Skeletal muscle tissue (tissue), 4 donors: Measurements from ENCODE around the gene LDLRAD3. TPM values are rescaled to one million over a fixed set of nuclear protein-coding genes. Genes with fewer than 3 reads are reported as not detected.

Experiments
- H3K27ac ChIP-seq: one replicate; pipeline ENCODE4 v1.7.0; 2013; ENCODE audit warnings: mild to moderate bottlenecking, low read depth, low read length, inconsistent platforms
- H3K27me3 ChIP-seq, 3 donors: one replicate each; pipeline ENCODE4 v1.7.0; 2013; ENCODE audit warnings: low read length in 3 of 3; ENCODE audit not compliant: control insufficient read depth in 3 of 3, insufficient read depth in 3 of 3
- H3K36me3 ChIP-seq, 3 donors: one replicate each; pipeline ENCODE4 v1.7.0; 2013; ENCODE audit warnings: low read length in 3 of 3; ENCODE audit not compliant: control insufficient read depth in 3 of 3, insufficient read depth in 3 of 3
- H3K4me1 ChIP-seq, 3 donors: one replicate each; pipeline ENCODE4 v1.7.0; 2013; ENCODE audit warnings: low read length in 3 of 3, mild to moderate bottlenecking in 3 of 3; ENCODE audit not compliant: control insufficient read depth in 3 of 3, insufficient read depth in 3 of 3
- H3K4me3 ChIP-seq, 3 donors: one replicate each; pipeline ENCODE4 v1.7.0; 2013; ENCODE audit warnings: low read length in 3 of 3
- H3K9ac ChIP-seq, 3 donors: one replicate each; pipeline ENCODE4 v1.7.0; 2013; ENCODE audit warnings: low read length in 3 of 3, mild to moderate bottlenecking in 3 of 3, moderate library complexity in 2 of 3, low read depth in 1 of 3
- H3K9me3 ChIP-seq, 3 donors: one replicate each; pipeline ENCODE4 v1.7.0; 2013; ENCODE audit warnings: low read length in 3 of 3; ENCODE audit not compliant: control insufficient read depth in 3 of 3
- total RNA-seq: library from RNA; depleted of rRNA; stranded (reverse); fragments of >200 nt; gene quantifications from one replicate; pipeline ENCODE4 v1.2.3, GENCODE V29; 2014
- donor health status: Osteomylitis.

LDLRAD3 gene
- total RNA-seq, 1 donor from 2014 or later = 39.1 TPM

GRCh38 chr11:36022882-36023281 lies 79.0 kb downstream of the LDLRAD3 start:
- no peak overlapping the region for H3K9ac ChIP-seq
- H3K4me1 ChIP-seq = peaks cover 0 to 3% (median 0%) of the 10 kb centered on the region in 3 donors
- H3K36me3 ChIP-seq = no peaks in the 10 kb centered on the region
- H3K27me3 ChIP-seq = peaks cover 0 to 6% (median 0%) of the 10 kb centered on the region in 3 donors
- no peak overlapping the region for H3K27ac ChIP-seq
- no peaks in the 10 kb centered on the region for H3K9me3 ChIP-seq
- H3K4me3 ChIP-seq = no peak overlapping the region

DNA sequence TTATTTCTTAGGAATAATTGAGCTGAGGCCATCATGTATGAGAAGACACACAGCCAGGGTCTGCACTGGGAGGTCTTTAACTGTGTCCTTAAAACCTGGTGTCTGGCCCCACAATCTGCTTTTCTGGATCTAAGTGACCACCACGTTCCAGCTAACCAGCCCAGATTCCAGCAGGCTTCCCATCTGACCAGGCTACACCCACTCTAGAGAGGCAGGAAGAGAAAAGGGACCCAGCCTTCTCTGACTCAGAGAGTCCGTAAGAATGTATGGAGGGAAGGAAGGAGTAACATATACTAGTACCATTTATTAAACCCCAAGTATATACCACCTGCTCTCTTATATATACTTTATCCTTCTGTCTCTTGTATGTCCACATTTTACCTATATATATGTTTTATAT lies 80.1 kb downstream of the LDLRAD3 start:
- H3K36me3 ChIP-seq = no peaks in the 10 kb centered on the region
- no peaks in the 10 kb centered on the region for H3K9me3 ChIP-seq
- H3K4me3 ChIP-seq = no peak overlapping the region
- H3K27me3 ChIP-seq = peaks cover 0 to 6% (median 0%) of the 10 kb centered on the region in 3 donors
- no peak overlapping the region for H3K9ac ChIP-seq
- peaks cover 0 to 3% (median 0%) of the 10 kb centered on the region in 3 donors for H3K4me1 ChIP-seq
- no peak overlapping the region for H3K27ac ChIP-seq

DNA sequence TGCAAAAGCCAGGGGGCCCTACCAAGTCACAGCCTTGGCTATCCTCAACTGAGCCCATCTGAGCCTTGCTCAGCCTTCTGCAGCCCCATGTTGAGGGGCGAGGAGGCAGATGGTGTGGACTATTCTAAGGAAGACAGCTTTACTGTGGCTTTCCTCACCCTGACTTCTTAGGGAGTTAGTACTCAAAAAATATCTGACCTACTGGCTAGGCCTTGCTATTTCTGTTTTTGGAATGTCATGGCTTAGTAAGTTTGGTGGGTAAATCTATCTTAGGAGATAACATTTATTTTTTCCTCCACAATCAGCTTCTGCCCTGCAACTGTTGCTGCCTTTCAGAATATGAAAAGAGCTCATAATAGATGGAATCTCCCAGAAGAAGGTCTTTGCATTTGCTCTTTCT lies 80.9 kb downstream of the LDLRAD3 start:
- no peaks in the 10 kb centered on the region for H3K36me3 ChIP-seq
- no peak overlapping the region for H3K9ac ChIP-seq
- H3K9me3 ChIP-seq = no peaks in the 10 kb centered on the region
- no peaks in the 10 kb centered on the region for H3K27me3 ChIP-seq
- H3K4me1 ChIP-seq = peaks cover 0 to 3% (median 0%) of the 10 kb centered on the region in 3 donors
- no peak overlapping the region for H3K4me3 ChIP-seq
- no peak overlapping the region for H3K27ac ChIP-seq

DNA sequence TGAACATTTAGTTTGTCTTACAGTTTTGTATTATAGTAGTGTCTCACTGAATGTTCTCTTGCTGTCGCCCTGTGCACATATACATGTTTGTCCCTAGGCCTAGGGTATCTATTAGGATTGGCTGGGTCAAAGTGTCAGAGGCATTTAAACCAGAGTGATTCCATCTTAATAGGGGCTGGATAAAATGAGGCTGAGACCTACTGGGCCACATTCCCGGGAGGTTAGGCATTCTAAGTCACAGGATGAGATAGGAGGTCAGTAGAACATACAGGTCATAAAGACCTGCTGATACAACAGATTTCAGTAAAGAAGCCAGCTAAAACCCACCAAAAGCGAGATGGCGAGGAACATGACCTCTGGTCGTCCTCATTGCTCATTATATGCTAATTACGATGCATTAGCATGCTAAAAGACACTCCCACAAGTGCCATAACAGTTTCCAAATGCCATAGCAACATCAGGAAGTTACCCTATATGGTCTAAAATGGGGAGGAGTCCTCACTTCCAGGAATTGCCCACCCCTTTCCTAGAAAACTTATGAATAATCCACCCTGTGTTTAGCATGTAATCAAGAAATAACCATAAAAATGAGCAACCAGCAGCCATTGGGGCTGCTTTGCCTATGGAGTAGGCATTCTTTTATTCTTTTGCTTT lies 82.6 kb downstream of the LDLRAD3 start:
- H3K27me3 ChIP-seq = no peaks in the 10 kb centered on the region
- H3K9me3 ChIP-seq = no peaks in the 10 kb centered on the region
- H3K36me3 ChIP-seq = no peaks in the 10 kb centered on the region
- no peak overlapping the region for H3K4me3 ChIP-seq
- peaks cover 8 to 10% (median 9%) of the 10 kb centered on the region in 3 donors for H3K4me1 ChIP-seq
- H3K9ac ChIP-seq = no peak overlapping the region
- no peak overlapping the region for H3K27ac ChIP-seq

GRCh38 chr11:36027731-36028130 lies 83.9 kb downstream of the LDLRAD3 start:
- Histone ChIP-seq H3K27me3 (no peaks in the 10 kb centered on the region), H3K4me3 (no peak overlapping the region), H3K4me1 (peaks cover 8 to 13% (median 12%) of the 10 kb centered on the region in 3 donors), H3K27ac (no peak overlapping the region), H3K9me3 (no peaks in the 10 kb centered on the region), H3K36me3 (no peaks in the 10 kb centered on the region), H3K9ac (no peak overlapping the region)

GRCh38 chr11:36029616-36030015 lies 85.8 kb downstream of the LDLRAD3 start:
- H3K9me3 ChIP-seq = no peaks in the 10 kb centered on the region
- H3K9ac ChIP-seq = no peak overlapping the region
- no peak overlapping the region for H3K27ac ChIP-seq
- peaks cover 8 to 13% (median 12%) of the 10 kb centered on the region in 3 donors for H3K4me1 ChIP-seq
- no peaks in the 10 kb centered on the region for H3K36me3 ChIP-seq
- H3K4me3 ChIP-seq = no peak overlapping the region
- H3K27me3 ChIP-seq = no peaks in the 10 kb centered on the region

- H3K27me3 ChIP-seq = no peaks in the 10 kb centered on the region
- no peak overlapping the region for H3K27ac ChIP-seq
Measured at GRCh38 chr11:36030731-36031281, 86.9 kb downstream of the LDLRAD3 start.

GRCh38 chr11:36033082-36033751 lies 89.4 kb downstream of the LDLRAD3 start:
- Histone ChIP-seq H3K36me3 (no peaks in the 10 kb centered on the region), H3K9ac (no peak overlapping the region), H3K4me3 (no peak overlapping the region)

More at GRCh38 chr11:36030731-36031281, 86.9 kb downstream of the LDLRAD3 start:
- Histone ChIP-seq H3K9ac (no peak overlapping the region), H3K36me3 (no peaks in the 10 kb centered on the region), H3K4me3 (no peak overlapping the region), H3K4me1 (peaks cover 8 to 13% (median 12%) of the 10 kb centered on the region in 3 donors), H3K9me3 (no peaks in the 10 kb centered on the region)

DNA sequence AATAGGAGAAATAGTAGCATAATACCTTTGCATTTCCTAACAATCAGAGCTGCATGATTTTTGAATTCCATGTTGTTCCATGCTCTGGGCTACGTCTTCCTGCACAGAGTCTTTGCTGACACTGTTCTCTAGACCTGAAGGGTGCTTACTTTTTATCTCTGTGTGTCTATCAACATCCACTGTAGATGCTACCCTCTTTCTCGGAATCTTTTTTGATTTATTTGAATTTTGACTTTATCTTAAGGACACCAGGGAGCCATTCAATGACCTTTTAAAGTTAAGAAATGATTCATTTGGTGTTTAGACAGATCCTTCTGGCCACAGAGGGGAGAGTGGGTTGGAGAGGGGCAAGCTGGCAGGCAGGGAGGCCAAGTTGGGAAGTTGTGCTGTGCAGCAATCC lies 90.1 kb downstream of the LDLRAD3 start:
- Histone ChIP-seq H3K27me3 (no peaks in the 10 kb centered on the region), H3K4me1 (peaks cover 8 to 23% (median 9%) of the 10 kb centered on the region in 3 donors), H3K27ac (no peak overlapping the region), H3K9ac (no peak overlapping the region), H3K4me3 (no peak overlapping the region), H3K9me3 (no peaks in the 10 kb centered on the region), H3K36me3 (no peaks in the 10 kb centered on the region)

More at GRCh38 chr11:36033082-36033751, 89.4 kb downstream of the LDLRAD3 start:
- Histone ChIP-seq H3K9me3 (no peaks in the 10 kb centered on the region), H3K27ac (no peak overlapping the region), H3K27me3 (no peaks in the 10 kb centered on the region), H3K4me1 (peaks cover 8 to 20% (median 9%) of the 10 kb centered on the region in 3 donors)
